GM19372 (cell line): Measurements from ENCODE around the gene KIF6.

Experiments used
- ATAC-seq: cut with Tn5 transposase; IDR thresholded peaks from one replicate; pipeline ENCODE4 v1.9.1; 2021; ENCODE audit warnings: mild to moderate bottlenecking, low read depth, moderate library complexity; ENCODE audit not compliant: unreplicated experiment

KIF6 gene

DNA sequence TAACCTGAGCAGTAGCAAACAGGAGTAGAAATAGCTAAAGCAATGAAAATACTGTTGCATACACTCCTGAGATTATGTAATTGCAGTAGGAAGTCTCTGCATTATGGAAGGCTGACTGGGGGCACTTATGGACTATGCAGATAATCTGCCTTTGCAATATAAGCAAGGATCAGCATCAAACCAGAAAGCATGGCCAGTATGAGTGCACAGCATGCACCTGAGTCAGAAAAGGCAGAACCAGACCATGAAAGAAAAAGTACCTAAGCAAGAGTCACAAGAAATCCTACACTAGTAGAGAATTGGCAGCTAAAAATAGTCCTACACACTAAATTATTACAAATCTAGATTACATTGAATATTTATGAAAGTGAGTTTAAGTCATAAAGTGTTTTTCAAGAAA, 164.3 kb downstream of the KIF6 start:
- no peak for ATAC-seq

DNA sequence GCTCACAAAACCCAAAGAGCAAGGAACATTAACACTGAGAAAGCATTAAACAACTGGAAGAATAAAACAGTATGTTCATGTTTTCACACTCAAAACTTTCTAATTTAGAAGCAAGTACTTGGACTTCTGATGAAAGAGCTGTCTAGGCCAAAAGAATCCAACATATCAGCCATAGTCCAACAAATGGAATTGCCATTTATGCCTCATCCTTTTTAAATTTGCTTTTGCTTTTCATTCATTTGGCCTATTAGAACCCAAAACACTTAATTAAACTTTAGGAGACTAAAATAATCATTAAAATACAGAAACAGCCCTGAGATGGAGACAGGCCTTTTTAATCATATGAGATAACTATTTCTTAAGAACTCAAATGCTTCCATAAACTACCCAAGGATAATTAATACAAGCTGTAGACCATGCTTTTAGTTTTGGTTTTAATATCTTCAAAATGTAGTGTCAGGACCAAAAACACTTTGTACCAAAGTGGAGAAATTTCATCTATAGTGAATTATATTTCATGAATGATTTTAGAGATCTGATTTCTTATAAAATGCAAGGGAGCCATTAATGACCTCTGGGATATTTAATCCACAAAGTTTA, 166.5 kb downstream of the KIF6 start:
- ATAC-seq: no peak

DNA sequence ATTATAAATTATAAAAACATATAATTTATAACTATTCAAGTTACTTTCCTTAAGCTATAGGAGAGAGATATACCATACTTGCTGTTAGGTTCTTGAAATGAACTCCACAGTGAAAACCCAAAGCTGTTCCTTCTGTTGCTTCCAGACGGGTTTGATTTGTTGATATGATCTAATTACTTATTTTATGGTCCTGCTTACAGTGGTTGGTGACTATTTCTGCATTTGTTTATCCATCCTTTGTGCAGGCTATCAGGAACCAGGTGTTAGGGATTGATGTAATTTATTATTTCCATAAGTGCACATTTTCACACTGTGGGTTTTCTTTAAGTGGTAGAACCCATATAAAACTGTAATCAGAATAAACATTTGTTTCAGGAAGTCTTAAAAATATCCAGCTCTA, 167.1 kb downstream of the KIF6 start:
- no peak for ATAC-seq

DNA sequence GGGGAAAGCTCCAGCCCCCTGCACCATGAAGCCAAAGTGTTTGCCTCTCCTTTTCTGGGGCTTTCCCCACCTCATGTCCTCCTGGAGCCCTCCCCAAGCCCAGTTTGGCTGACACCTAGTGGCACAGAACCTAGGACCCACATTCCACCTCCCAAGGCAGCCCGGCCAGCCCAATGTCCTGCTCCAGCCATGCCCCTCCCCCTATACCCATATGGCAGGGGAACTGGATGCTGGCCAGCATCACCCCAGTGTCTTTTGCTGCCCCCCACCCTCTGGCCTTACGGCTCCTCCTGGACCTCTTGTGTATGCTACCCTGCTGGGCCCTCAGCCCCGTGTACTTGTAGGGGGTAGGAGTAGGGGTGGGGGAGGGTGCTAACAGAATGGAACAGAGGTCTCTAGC, 170.1 kb downstream of the KIF6 start:
- ATAC-seq: no peak

DNA sequence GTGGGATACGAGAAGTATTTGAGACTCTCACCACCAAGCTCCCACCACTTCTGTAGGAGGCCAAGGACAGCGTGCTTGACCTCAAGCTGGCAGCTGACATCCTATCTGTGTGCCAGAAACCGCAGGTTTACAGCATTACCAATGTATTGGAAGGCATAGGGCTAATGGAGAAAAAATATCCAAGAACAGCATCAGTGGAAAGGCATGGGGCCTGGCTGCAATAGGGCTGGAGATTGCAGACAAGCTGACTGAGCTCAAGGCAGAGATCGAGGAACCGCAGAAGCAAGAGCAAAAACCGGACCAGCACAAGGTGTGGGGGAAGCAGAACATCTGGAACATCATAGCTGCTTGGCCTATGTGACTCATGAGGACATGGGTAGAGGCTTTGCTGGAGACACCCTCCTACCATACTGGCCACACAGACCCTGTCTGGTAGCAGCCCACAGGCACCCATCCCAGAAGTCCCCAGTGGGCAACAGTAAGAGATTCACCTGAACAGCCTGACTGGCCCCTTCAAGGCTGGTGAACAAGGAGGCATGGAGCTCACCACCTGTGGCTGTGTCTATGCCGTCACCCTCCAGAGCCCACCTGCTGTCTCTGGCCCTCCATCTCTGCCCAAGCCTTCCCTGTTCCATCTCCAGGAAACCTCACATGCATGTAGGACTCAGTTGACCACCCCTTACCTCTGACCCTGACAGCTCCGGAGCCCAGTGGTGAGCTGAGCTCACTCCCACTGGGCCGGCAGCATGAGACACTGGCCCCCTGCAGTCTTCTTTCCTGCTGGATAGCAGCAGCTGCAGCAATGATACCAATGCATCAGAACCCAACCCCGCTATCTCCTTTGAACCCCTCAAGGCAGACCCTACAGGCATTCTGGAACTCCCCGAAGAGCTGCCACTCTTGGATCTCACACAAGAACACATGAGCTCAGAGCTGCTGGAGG, 171.1 kb downstream of the KIF6 start:
- ATAC-seq: no peak

DNA sequence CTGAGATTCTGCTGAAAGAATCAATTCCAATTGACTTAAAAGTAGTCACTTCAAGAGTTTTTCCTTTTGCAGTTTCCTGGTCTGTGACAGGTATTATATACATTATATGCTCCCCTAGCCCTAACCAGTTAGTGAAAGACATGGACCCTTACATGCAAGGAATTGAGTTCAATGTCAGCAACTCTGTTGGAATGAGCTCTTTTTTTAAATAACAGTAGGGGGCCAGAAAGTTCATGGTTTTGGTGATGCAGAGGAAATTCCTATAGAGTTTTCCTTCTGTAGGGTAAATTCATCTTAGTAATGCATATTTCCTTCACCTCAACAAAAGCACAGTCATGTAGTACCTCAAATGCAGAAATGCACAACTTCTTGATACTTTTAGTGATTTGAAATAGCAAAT, 172.2 kb downstream of the KIF6 start:
- no peak for ATAC-seq

DNA sequence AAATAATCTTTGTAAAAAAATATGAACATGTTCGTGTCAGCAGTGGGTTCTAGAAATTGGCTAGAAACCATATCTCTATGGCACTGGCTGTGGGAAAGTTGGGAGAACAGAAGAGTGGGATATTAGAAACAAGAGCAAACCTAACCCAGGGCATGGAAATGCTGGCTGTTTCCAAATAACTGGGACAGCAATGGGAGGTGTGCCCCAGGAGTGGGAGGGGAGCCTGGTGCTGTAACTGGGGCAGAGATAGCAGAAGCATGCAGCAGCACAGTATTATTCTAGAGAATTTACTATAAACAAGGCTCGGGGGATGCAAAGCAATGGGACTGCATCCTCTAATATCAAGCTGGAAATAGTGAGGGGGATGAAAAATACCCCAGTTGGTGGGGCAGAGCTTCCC, 175.0 kb downstream of the KIF6 start:
- ATAC-seq: no peak

DNA sequence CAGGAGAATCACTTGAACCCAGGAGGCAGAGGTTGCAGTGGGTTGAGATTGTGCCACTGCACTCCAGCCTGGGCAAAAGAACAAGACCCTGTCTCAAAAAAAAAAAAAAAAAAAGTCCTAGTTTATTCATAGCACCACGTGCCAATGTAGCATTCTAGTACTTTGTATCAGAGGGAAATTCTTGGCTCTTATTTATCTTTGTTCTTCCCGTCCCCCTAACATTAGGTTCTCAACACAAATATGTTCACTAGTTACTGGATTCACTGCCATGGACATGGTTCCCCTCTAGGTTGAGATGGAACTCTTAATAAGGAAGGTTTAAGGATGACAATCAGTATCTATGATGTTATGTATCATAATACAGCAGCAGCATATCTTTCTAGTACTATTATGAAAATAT, 178.5 kb downstream of the KIF6 start:
- ATAC-seq: no peak

DNA sequence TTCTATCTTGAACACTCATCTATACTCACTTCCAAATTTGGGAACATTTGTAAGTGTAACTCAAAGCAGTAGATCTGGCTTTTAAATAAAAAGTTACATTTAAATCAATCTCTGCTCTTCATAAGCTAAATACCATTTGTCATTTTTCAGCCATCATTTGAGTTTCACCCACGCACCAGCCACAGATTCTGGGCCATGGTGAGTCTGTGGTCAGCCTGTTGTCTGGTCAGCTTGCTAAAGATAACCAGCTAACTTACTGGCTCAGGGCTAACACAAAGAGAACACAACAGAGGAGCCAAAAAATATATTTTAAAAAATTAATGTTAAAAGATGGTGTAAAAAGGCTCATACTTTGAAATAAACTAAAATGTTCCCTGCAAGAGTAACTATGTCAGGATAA, 181.3 kb downstream of the KIF6 start:
- no peak for ATAC-seq

DNA sequence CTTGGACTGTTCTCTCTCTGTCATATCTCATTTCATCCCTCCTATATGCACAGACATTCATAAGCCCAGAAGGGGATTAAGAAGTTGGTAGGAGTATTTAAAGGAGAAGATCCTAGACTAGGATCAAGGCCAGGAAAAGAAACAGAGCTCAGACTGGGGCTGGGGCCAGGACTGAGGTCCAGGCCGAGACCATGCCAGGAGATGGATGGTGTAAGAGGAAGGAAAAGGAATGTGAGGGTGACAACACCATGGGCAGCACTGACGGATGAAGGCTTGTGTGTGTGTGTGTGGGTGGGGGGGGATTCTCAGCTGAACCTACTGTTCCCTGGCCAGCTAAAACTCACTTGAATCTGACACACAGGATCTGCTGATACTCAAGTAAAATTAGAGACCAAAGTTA, 182.1 kb downstream of the KIF6 start:
- ATAC-seq: no peak

DNA sequence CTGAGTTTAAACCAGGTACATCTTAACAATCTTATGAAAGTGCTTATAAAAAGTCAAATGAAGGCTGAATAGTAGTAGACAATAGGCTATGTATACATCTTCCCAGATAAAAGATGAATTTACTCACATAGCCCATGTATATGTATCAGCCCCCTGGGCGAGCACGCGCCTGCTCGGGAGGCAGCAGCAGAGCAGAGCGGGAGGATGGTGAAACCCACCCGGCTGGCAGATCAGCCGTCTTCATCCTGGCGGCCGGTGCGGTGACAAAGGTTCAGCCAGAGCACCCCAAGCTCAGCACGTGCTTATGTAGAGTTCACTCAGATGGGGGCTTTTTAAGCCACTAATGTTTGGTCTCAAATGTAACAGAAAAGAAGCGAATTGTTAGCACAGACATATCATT, 184.8 kb downstream of the KIF6 start:
- no peak for ATAC-seq

DNA sequence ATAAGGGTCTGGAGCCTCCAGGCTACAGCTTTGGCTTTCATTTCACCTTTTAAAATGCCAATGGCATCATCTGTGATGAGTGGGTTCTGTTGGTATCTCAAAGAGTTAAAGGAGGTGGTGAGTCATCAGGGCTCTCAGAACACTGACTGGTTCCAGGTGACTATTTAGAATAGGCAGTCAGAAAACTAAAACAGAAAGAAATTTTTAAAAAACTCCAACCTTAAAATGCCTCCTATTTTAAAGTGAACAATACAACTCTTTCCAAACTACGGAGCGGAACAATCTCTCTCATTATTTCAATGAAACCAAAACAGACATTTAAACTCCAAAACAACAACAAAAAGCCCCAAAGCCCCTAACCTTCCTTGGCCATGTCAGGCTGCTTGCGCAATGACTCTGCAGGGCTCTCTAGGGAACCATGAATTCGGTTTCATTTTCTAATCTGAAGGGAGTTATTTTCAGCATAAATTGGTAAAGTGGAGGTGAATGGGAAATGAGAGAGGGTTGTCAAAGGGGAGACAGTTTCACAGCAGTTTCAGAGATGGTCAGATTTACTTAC, 194.9 kb downstream of the KIF6 start:
- peak; percentile 97 for ATAC-seq

DNA sequence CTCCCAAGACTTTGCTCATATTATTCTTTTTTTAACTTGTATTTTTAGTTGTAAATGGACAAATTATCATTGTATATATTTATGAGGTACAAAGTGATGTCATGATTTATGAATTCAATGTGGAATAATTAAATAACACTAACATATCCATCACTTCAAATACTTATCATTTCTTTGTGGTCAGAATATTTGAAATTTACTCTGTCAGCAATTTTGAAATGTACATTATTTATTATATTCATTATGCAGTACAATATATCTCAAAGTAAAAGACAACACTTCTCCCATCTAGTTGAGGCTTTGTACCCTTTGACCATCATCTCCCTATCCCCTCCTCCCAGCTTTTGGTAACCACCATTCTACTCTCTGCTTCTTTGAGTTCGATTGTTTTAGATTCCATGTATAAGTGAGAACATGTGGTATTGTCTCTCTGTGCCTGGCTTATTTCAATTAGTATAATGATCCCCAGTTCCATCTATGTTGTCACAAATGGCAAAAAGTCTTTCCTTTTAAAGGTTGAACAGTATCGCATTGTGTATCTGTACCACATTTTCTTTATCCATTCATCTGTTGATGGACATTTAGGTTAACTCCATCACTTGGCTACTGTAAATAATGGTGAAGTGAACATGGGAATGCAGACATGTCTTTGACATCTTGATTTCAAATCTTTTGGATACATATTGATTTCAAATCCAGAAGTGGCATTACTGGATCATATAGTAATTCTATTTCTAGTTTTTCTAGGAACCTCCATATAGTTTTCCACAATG, 197.2 kb downstream of the KIF6 start:
- ATAC-seq: no peak

DNA sequence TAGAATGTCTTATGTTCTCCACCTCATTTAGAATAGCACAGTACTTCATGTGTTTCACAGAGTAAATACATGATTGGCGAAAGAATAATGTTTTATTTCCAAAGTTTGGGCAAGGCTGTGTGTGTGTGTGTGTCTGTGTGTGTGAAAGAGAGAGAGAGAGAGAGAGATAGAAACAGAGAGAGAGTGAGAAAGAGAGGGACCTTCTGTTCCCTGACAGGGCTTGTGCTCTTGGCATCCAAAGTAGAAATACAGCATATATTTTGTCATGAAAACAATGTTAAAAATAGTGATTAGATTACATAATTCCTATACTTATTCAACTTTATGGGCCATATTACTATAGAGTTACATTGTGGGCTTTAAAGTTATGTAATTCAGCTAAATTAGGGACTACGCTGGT, 201.2 kb downstream of the KIF6 start:
- ATAC-seq: no peak

DNA sequence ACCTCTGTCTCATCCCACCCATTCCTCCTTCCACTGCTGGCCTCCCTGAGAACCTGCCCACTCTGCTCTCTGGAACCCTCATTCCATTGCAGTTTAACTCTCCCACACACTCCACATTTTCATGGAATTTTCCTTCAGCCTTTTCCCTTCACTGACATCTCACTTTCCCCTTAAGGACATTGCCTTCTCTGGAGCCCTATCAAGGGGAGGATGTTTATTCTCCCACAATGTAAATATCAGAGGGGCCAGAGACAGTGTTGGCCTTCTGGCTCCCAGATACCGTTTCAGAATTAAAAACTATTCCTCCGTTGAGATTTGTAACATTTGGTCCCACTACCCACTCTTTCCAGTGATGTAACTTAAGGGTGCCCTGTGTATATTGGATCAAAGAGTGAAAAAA, 203.2 kb downstream of the KIF6 start:
- ATAC-seq: no peak

DNA sequence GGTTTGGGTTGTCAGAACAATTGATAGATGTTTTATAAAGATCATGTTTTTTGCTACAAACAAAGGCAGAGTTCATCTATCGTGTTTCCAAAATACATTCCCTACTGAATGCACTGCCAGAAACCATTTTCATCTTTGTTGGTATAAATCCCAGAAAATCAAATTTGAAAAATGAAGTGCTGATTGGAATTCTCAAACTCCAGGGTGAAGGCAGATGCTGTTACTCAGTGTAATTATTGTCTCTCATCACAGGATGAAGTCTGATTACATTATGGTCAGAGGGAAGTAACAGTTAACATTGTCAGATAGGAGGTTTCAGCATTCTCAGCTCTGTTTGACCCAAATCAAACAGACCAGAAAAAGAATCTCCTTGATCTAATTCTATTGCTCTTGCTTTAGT, 204.3 kb downstream of the KIF6 start:
- no peak for ATAC-seq

DNA sequence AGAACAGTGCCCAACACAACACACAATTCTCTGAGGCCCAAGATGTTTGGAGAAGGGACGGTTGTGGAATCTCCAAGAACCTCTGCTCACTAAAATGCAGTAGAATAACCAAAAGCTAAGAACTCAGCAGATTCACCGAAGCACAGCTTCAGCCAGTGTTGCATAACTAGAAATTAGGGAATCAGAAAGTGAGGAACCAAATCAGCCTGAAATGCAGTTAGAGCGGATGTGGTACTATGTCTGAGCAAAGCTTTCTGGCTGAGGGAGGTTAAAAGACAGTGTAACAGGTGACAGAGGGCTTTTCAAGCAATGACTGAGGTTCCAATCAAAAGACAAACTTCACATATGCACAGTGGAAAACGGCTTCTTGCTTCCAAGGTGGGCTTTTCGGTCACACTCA, 204.8 kb downstream of the KIF6 start:
- ATAC-seq: no peak

DNA sequence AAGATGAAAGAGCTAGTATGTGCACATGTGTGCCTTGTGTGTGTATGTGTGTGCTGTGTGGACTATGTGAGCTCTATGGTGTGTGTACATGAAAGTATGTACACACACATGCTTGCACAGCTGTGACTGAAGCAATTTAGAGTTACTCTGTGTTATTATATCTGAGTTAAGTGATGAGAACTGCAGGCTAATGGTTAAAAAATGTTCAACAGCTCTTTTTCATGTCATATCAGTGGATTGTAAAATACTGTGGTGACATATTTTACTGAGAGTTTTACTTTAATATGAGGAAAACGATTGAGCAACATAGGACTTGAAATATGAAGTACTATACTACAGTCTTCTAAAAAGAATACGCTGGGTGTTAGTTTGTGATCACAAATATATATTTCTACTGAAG, 207.0 kb downstream of the KIF6 start:
- no peak for ATAC-seq

DNA sequence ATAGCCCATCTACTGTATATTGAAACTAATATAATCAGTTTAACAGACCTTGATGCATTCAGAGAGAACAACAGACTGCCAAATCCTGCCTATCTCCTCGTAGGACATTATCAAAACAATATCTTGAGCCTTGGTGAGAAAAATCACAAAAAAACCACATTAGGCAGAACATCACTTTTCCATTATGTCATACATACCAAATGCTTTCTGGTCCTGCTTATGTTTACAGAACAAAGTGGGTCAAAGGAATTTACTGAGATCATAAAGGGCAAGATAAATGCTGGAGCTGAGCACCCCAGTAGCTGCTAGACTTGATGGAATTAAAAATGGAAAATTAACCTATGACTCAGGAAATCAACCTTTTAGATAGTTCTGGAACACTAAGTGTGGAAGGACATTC, 207.5 kb downstream of the KIF6 start:
- no peak for ATAC-seq

DNA sequence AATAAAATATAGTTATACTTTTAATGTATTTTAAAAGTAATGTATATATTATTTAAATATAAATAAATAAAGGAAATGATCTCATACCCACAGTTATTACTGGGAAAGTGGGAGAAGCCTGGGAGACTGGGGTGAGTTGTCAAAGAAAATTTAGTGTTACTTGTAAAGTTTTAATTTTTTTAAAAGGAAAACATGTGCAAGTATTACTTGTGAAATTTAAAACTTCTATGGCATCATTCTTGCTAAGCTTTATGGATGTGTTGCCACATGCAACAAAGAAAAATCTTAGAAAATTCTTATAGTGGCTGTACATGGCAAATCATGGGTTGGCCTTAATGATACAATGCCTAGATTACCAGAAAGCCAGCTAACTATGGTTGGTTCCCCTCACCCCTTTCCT, 208.7 kb downstream of the KIF6 start:
- no peak for ATAC-seq

DNA sequence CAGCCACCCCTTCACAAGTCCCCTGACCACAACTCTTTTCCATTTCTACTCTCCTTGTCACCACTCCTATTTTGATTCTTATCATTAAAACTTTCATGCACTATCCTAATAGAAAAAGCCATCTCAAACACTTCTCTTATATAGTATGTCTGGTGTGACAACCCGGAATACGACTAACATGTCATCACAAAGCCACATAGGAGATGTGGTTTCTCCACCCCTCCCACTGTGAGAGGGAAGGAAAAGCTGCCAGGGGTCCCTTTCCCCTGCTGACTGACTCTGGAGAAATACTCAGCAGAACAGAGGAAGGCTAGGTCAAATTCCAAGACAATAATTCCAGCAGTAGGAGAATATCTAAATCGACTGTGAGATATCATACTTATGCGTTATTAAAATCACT, 209.7 kb downstream of the KIF6 start:
- no peak for ATAC-seq
